GM11168 (cell line): Measurements from ENCODE around the gene TUBGCP5.

Experiments
- in situ Hi-C: fragments of 300-500 bp; cut with MboI; formaldehyde crosslinking; loops from one replicate; pipeline ENCODE4 v1.12.0; 2022; ENCODE audit warnings: low sequenced_read_pairs; ENCODE audit not compliant: unreplicated experiment

The TUBGCP5 gene

DNA sequence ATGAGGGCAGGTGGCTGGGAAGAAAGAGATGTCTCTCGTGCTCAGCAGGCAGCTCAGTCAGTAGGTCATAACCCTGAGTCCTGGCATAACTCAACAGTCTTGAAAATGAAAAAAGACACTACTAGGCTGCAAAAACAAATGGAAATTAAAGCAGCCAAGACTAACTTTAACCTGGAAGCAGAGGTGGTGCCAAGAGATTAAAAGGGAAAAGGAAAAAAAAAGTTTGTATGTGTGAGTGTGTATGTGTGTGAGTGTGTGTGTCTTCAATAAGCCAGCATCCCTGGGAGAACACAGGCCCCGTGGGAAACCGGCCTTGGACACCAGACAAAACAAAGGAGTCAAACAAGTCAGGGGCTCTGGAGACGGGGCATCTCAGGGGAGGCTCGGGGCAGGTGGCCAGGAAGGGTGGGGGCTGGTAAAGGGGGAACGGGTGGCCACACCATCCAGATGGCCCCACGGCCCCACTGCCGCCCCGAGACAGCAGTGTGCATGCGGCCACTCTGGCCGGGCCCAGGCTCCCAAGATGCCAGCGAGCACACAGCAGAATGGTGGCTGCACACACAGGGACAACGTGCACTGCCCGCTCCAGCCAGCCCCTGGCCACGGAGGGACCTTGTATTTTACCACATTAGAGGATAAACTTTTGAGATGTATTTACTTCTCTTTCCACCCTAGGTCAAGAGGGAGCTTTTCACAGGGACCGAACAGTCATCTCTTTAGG lies 83.0 kb downstream of the TUBGCP5 start:
- in situ Hi-C loops: no loop called here

DNA sequence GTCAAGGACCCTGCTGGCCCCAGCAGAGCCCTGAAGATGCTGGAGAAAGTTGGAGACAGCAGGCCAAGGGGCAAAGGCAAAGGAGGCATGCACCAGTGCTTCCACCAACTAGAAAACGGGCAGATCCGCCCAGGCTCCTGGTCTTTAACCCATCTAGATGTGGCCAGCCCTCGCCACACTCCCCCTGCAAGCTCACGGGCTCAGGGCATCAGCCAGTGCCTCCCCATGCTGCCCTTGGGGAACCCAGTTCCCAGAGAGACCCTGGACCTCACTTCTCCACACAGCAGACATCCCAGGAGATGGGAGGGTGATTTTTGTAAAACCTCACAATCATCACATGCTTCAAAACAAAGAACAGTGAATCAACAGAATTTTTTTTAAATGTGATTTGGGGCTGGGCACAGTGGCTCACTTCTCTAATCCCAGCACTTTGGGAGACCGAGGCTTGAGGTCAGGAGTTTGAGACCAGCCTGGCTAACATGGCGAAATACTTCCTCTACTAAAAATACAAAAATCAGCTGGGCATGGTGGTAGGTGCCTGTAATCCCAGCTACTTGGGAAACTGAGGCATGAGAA lies 83.7 kb downstream of the TUBGCP5 start:
- in situ Hi-C loops: no loop called here

DNA sequence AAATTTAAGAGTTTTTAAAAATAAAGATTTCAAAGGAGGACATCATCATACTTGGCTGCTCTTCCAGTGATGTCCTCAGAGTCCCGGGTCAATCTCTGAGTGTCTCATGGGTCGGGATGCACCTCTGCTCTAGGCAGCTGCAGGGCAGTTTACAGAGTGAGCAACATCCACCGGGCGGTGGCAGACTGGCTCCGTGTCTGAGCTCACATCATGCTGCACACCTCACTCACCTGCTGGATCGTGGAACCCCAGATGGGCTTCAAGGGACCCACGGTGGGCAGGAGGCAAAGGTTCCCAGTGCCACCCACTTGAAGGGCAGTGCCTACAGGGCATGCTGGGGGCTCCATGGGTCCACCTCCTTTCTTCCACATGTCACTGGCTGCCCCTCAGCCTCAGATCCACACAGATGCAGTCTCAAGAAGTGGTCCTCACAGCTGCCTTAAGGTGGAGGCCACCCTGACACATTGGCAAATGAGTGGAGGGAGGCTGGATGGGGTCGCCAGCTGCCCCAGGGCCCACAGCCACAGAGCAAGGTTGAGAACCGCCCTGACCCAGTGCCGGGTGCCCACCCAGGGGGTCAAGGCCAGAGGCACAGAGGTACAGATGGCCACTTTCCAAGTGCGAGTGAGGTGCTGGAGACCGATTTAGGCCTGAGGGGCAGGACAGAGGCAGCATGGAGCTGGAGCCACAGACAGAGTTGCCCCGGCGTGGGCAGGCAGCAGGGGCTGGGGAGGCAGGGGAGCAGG lies 84.4 kb downstream of the TUBGCP5 start:
- in situ Hi-C loops: no loop called here

DNA sequence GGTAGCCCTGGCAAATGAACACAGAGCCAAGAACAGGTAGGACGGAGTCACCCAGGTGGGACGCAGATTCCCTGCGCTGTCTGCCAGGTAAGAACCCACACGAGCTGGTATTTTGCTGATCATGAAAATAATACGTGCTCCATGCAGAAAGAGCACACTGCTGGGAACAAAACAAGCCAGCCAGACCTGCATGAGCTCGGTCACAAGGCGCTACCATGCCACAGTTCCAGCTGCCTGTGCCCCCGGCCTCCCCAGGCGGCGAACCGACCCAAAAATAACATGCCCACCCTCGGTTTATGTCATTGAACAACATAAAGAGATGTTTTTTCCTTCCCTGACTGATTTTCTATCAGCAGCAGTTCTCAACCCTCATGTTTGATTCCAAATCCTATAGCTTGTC lies 85.0 kb downstream of the TUBGCP5 start:
- in situ Hi-C loops: no loop called here

DNA sequence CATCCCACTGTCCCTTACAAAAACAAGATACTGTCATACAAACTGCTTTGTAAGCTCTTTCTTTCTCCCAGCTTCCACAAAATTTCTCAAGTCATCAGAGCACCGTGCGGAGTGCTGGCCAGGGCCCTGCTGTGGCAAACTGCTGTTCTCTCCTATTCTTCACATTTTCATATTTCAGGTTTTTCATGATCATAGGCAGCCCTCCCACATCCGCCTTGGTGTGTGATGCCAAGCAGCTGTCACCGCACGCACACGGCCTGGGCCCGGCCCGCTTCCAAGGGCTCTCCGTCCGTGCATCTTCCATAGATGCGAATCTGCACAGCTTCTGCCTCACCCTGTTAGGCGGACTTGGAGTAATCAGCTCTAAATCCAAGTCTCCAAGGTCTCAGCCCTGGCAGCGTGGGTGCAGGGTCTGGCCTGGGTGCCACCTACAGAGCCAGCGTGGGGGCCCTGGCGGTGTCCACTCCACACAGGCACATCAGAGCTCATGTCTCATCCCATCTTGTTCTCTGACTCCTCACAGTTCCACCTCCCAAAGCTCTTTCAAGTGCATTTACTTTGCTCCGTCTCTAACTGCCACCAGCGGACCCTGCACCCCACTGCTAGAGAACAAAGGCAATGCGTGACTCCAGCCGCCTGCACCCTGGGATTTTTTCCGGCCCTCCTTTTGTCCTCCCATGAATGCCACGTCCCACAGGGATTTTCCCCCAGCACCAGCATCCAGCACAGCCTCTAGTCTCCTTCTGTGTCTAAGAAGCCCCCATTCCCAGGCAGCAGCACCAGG lies 86.4 kb downstream of the TUBGCP5 start:
- in situ Hi-C loops: no loop called here

DNA sequence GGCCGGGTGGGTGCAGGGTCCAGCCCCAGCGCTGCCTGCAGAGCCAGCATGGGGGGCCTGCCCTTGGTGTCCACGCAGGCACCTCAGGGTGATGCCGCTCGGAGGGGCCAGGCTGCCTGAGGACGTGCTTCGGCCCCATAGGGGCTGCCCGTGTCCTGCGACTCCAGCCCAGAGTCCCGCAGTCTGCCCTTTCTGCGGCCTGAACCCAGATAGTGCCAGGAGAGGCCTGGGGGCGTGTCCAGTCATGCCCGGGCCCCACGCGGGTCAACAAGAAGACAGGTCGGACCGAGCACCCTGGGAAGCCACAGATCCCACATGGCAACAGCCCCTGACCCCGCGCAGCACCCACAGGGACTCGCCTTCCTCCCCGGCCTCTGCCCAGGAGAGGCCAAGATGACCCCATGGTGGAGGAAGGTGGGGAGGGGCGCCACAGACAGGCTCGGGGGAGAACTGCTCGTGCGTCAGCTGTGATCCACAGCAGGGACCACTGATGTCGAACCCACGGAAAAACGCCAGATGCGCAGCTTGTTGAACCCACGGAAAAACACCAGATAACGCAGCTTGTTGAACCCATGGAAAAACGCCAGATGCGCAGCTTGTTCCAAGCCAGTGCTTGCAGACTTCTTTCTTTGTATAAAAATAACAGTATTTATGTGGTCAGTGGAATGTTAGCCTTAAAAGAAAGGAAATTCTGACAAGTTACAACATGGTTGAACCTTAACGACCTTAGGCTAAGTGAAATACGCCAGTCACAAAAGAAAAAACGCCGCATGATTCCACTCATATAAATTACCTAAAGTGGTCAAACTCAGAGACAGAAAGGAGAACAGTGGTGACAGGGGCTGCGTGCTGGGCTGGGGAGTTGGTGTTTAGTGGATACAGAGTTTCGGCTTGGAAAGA lies 87.7 kb downstream of the TUBGCP5 start:
- in situ Hi-C loops: no loop called here

DNA sequence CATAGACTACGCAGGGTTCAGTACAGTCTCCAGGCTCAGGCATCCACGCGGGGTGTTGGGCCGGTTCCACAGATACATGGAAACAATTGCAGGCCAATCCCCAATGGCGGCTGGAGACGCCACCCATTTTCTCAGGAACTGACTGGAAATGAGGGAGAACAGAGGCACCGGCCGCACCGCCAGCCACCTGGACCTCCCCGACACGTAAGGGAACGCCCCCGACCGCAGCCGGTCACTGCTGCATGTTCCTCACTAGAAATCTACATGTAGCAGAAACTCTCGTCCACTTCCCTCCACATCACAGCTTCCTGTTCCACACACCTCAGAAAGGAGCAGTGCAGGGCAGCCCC lies 88.4 kb downstream of the TUBGCP5 start:
- in situ Hi-C loops: no loop called here

DNA sequence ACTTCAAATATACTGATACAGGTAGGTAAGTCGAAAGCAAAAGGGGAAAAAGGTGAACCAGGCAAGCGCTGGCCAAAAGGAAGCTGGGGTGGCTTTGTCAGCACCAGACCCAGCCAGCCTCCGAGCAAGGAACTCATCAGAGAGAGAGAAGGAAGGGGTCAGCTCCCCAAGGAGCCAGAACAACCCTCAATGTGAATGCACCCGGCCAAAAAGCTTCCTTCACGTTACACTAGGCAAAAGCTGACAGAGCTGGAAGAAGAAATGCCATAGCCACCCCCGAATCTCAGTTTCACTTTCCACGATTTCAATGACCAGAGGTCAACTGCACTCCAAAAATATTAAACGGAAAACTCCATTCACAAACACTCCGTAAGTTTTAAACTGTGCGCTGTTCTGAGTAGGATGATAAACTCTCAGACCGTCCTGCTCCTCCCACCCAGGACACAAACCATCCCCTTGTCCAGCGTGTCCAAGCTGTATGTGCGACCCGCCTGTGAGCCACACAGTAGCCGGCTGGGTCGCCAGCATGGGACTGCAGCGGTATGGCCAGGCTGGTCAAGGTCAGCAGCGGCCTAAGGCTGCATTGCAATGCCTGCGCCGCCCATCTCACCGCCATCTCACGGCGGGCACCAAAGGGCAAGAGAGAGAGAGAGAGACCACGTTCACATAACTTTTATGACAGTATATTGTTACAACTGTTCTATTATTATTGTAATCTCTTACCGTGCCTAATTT lies 88.9 kb downstream of the TUBGCP5 start:
- in situ Hi-C loops: no loop called here
